Suppressor macrophage (primary cell): ENCODE data around the gene EPN2.

ENCODE experiments used
- DNase-seq, 4 experiments: peaks; one replicate each; pipeline ENCODE4 v3.0.0-alpha.2; 2020 to 2022

EPN2 gene

GRCh38 chr17:19383681-19384470, 146.7 kb downstream of the EPN2 start:
- DNase-seq: no peak

- peak in 3 of 4 experiments; percentile 37 to 59 (median 51) for DNase-seq
Measured at GRCh38 chr17:19384723-19385391, 147.7 kb downstream of the EPN2 start.

GRCh38 chr17:19385521-19385983, 148.4 kb downstream of the EPN2 start:
- DNase-seq: no peak
